NCI-H2081 treated with DMSO at 0.1 percent for 48 hours (cell line): ENCODE measurements around the gene KCNH8.

ENCODE experiments used
- DNase-seq: peaks from one replicate; lab custom pipeline; 2025; lab: John Stamatoyannopoulos, UW

The KCNH8 gene

GRCh38 chr3:19485267-19485666 is 337.0 kb downstream of the KCNH8 start:
- DNase-seq: no peak

GRCh38 chr3:19487386-19487785 is 339.1 kb downstream of the KCNH8 start:
- no peak for DNase-seq

GRCh38 chr3:19488939-19489338 is 340.6 kb downstream of the KCNH8 start:
- no peak for DNase-seq

- DNase-seq: no peak
Observed at GRCh38 chr3:19489936-19490335, 341.6 kb downstream of the KCNH8 start.

- DNase-seq: no peak
Observed at GRCh38 chr3:19506171-19506570, 357.9 kb downstream of the KCNH8 start.

GRCh38 chr3:19522305-19522704 is 374.0 kb downstream of the KCNH8 start:
- DNase-seq: no peak

- DNase-seq: no peak
Observed at GRCh38 chr3:19526071-19526470, 377.8 kb downstream of the KCNH8 start.

GRCh38 chr3:19527746-19528145 is 379.4 kb downstream of the KCNH8 start:
- no peak for DNase-seq

- no peak for DNase-seq
Observed at GRCh38 chr3:19531426-19531825, 383.1 kb downstream of the KCNH8 start.

GRCh38 chr3:19539518-19540392 is 391.4 kb downstream of the KCNH8 start:
- no peak for DNase-seq

- DNase-seq: no peak
Observed at GRCh38 chr3:19540464-19540863, 392.2 kb downstream of the KCNH8 start.

- no peak for DNase-seq
Observed at GRCh38 chr3:19541284-19541683, 393.0 kb downstream of the KCNH8 start.

- DNase-seq: peak; percentile 7
Observed at GRCh38 chr3:19543212-19543841, 395.0 kb downstream of the KCNH8 start.

- no peak for DNase-seq
Observed at GRCh38 chr3:19547665-19548464, 399.6 kb downstream of the KCNH8 start.

- no peak for DNase-seq
Observed at GRCh38 chr3:19559724-19560442, 411.6 kb downstream of the KCNH8 start.

GRCh38 chr3:19573644-19574043 is 425.3 kb downstream of the KCNH8 start:
- no peak for DNase-seq

GRCh38 chr3:19574268-19574667 is 426.0 kb downstream of the KCNH8 start:
- DNase-seq: no peak

GRCh38 chr3:19576343-19576742 is 428.0 kb downstream of the KCNH8 start:
- no peak for DNase-seq
